Gastrocnemius medialis (tissue), 4 donors: ENCODE data around the gene RAD23B. TPM values are rescaled to one million over a fixed set of nuclear protein-coding genes. Genes with fewer than 3 reads are reported as not detected.

Experiments
- ATAC-seq, 2 donors: fragments of 150-250 bp; one replicate each; pipeline ENCODE4 v1.9.1; 2016
- DNase-seq, 2 donors: peaks; one replicate each; pipeline ENCODE4 v3.0.0-alpha.2; 2019
- H3K27ac ChIP-seq, 4 donors: fragments of 200-600 bp; sonication (generic); 1 replicate in 1 of 4; 2 replicates in 3 of 4; pipeline ENCODE4 v1.5.1; 2016 to 2018; ENCODE audit warnings: mild to moderate bottlenecking in 2 of 4, moderate library complexity in 1 of 4
- H3K27me3 ChIP-seq, 3 donors: fragments of 200-600 bp; sonication (generic) in 2 of 3; 1 replicate in 1 of 3; 2 replicates in 2 of 3; pipeline versions ENCODE4 v1.5.1 to v1.6.0; 2016 to 2019; ENCODE audit warnings: mild to moderate bottlenecking in 1 of 3, moderate library complexity in 1 of 3
- H3K36me3 ChIP-seq, 2 donors: fragments of 200-600 bp; sonication (generic) in 1 of 2; one replicate each; pipeline ENCODE4 v1.5.1; 2017 to 2018
- H3K4me1 ChIP-seq, 2 donors: fragments of 200-600 bp; sonication (generic) in 1 of 2; one replicate each; pipeline ENCODE4 v1.5.1; 2016 to 2017; ENCODE audit warnings: mild to moderate bottlenecking in 2 of 2
- H3K4me3 ChIP-seq, 4 donors: fragments of 200-600 bp; sonication (generic) in 3 of 4; 1 replicate in 1 of 4; 2 replicates in 3 of 4; pipeline ENCODE4 v1.5.1; 2016 to 2019; ENCODE audit warnings: mild to moderate bottlenecking in 2 of 4
- H3K9me3 ChIP-seq, 3 donors: fragments of 200-600 bp; sonication (generic) in 2 of 3; 1 replicate in 1 of 3; 2 replicates in 2 of 3; pipeline ENCODE4 v1.5.1; 2016 to 2019
- POLR2A ChIP-seq, 2 donors: fragments of 450-650 bp; IDR thresholded peaks; one replicate each; pipeline ENCODE4 v1.6.1; 2017; ENCODE audit warnings: antibody characterized with exemption in 2 of 2, mild to moderate bottlenecking in 2 of 2, moderate library complexity in 2 of 2
- in situ Hi-C, 4 donors: fragments of 200-750 bp; cut with MboI; loops; one replicate each; pipeline versions ENCODE4 v1.15.0 to v1.8.0; 2017; ENCODE audit warnings: low sequenced_read_pairs in 4 of 4
- intact Hi-C: fragments of 100-400 bp; cut with DNase I; formaldehyde crosslinking; loops from one replicate; pipeline ENCODE4 v1.15.1; 2023; ENCODE audit warnings: low total_unique reads
- total RNA-seq, 4 donors: library from RNA; depleted of rRNA; stranded (reverse); fragments of >200 nt; gene quantifications; one replicate each; pipeline versions ENCODE4 v1.1.0 to v1.2.3, GENCODE V29; 2016
- TF ChIP-seq, protein P1 (sequence below), 5 experiments: fragments of 450-650 bp in 3 of 5; fragments of 200-600 bp in 2 of 5; sonication (generic) in 2 of 5; IDR thresholded peaks in 4 of 5; conservative IDR thresholded peaks in 1 of 5; 1 replicate in 4 of 5; 2 replicates in 1 of 5; pipeline ENCODE4 v1.5.1; 2016 to 2019; ENCODE audit warnings: antibody characterized with exemption in 5 of 5, mild to moderate bottlenecking in 3 of 5, moderate library complexity in 3 of 5

The RAD23B gene
- total RNA-seq, 4 donors from 2014 or later = 163 to 249 (median 188) TPM

- Histone ChIP-seq H3K4me1 (peaks cover 28 to 34% of the 10 kb centered on the region in 2 donors), H3K9me3 (no peaks in the 10 kb centered on the region), H3K4me3 (no peak overlapping the region), H3K27ac (no peak overlapping the region), H3K36me3 (peaks cover 0 to 8% of the 10 kb centered on the region in 2 donors), H3K27me3 (no peaks in the 10 kb centered on the region)
- intact Hi-C loops (loop anchor here (1.0 to 10.0 kb wide), 3 partner anchors 100 to 204 kb away; no protein-coding TSS in a partner anchor), in situ Hi-C loops (loop anchor here in 2 of 4 donors (10.0 to 25.0 kb wide), 2 partner anchors 104 to 106 kb away; no protein-coding TSS in a partner anchor)
- peak; percentile 21 to 61 for ATAC-seq
- TF ChIP-seq POLR2A (IDR thresholded peaks at IDR 0.05) = no peak
- TF ChIP-seq, protein P1, sequence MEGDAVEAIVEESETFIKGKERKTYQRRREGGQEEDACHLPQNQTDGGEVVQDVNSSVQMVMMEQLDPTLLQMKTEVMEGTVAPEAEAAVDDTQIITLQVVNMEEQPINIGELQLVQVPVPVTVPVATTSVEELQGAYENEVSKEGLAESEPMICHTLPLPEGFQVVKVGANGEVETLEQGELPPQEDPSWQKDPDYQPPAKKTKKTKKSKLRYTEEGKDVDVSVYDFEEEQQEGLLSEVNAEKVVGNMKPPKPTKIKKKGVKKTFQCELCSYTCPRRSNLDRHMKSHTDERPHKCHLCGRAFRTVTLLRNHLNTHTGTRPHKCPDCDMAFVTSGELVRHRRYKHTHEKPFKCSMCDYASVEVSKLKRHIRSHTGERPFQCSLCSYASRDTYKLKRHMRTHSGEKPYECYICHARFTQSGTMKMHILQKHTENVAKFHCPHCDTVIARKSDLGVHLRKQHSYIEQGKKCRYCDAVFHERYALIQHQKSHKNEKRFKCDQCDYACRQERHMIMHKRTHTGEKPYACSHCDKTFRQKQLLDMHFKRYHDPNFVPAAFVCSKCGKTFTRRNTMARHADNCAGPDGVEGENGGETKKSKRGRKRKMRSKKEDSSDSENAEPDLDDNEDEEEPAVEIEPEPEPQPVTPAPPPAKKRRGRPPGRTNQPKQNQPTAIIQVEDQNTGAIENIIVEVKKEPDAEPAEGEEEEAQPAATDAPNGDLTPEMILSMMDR (IDR thresholded peaks at IDR 0.05 in 4 of 5, conservative IDR thresholded peaks at IDR 0.05 in 1 of 5) = peak; percentile 71 to 95 (median 90)
- peak; percentile 53 to 72 for DNase-seq
Measured at GRCh38 chr9:107340920-107341632, 58.0 kb downstream of the RAD23B start.

DNA sequence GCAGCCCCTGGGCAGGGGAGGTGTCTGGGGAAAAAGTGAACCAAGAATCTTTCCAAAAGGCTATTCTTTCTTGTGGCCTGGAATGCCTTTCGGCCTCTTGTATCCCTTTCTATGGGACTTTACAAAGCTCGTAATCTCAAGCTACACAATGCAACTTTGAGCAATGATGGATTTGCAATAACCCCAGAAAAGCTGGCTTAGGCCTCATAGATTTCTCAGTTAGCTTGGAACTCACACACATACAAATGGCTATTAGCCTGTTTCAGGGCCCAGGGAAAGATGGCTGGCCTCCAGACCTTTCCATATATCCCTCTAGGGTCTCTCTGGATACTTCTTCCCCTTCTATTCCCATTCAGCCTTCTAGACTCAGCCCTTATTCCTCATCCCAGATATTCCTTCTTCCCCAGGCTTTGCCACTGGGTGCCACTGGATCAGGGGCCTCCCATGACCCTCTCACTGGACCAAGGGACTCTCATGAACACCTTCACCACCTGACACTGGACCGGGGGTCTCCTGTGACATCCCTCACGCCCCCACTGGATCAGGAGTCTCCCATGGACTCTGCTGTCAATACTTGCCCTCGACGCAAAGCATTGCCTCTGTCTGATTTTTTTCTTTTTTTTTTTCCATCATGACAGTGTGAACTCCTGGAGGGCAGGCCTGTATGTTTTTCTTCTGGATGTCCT lies 59.5 kb downstream of the RAD23B start:
- no peak for DNase-seq
- H3K27ac ChIP-seq = no peak overlapping the region
- no peak overlapping the region for H3K4me3 ChIP-seq
- intact Hi-C loops (loop anchor here (2.0 to 10.0 kb wide), 3 partner anchors 60 to 205 kb away; partner anchors contain the start of gene RAD23B), in situ Hi-C loops (loop anchor here in 2 of 4 donors (10.0 to 25.0 kb wide), 2 partner anchors 105 to 108 kb away; no protein-coding TSS in a partner anchor)
- no peaks in the 10 kb centered on the region for H3K27me3 ChIP-seq
- TF ChIP-seq, protein P1 (IDR thresholded peaks at IDR 0.05 in 4 of 5, conservative IDR thresholded peaks at IDR 0.05 in 1 of 5) = no peak
- no peak for TF ChIP-seq POLR2A (IDR thresholded peaks at IDR 0.05)
- peaks cover 0 to 8% of the 10 kb centered on the region in 2 donors for H3K36me3 ChIP-seq
- ATAC-seq = no peak
- no peaks in the 10 kb centered on the region for H3K9me3 ChIP-seq
- H3K4me1 ChIP-seq = peaks cover 15 to 20% of the 10 kb centered on the region in 2 donors

DNA sequence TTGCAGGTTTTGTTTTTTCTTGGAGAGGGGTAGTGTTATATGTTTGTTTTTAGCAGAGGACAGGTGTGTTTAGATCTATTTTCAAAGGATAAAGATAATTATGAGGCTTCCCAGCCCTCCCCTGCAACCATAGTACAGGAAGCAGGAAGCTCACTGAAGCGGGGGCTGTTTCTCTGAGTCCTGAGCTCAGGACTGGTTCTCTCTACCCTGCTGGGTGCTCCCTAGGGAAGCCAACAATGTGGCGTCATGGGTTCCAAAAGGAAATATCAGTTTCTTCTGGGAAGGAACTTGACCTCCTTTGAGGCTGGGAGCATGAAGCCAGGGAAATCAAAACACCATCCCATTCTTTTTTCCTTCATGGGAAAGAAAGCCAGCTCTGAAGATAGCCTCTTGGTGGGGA lies 62.2 kb downstream of the RAD23B start:
- Histone ChIP-seq H3K4me1 (peaks cover 9 to 10% of the 10 kb centered on the region in 2 donors), H3K36me3 (no peaks in the 10 kb centered on the region), H3K9me3 (no peaks in the 10 kb centered on the region), H3K27ac (no peak overlapping the region), H3K27me3 (no peaks in the 10 kb centered on the region), H3K4me3 (no peak overlapping the region)
- DNase-seq (no peak), ATAC-seq (no peak)
- TF ChIP-seq POLR2A (IDR thresholded peaks at IDR 0.05) = no peak
- TF ChIP-seq, protein P1 (IDR thresholded peaks at IDR 0.05 in 4 of 5, conservative IDR thresholded peaks at IDR 0.05 in 1 of 5) = no peak
- intact Hi-C loops (loop anchor here (10.0 kb wide), 1 partner anchor 171 kb away; no protein-coding TSS in a partner anchor), in situ Hi-C loops (loop anchor here in 2 of 4 donors (10.0 to 25.0 kb wide), 2 partner anchors 108 to 111 kb away; no protein-coding TSS in a partner anchor)

- ATAC-seq (no peak), DNase-seq (no peak)
- Histone ChIP-seq H3K9me3 (no peaks in the 10 kb centered on the region), H3K4me3 (no peak overlapping the region), H3K27ac (no peak overlapping the region), H3K36me3 (no peaks in the 10 kb centered on the region), H3K4me1 (peaks cover 9 to 10% of the 10 kb centered on the region in 2 donors), H3K27me3 (peaks cover 0 to 7% (median 0%) of the 10 kb centered on the region in 3 donors)
- in situ Hi-C loops = loop anchor here in 2 of 4 donors (10.0 to 25.0 kb wide), 2 partner anchors 112 to 114 kb away; no protein-coding TSS in a partner anchor
- TF ChIP-seq, protein P1 (IDR thresholded peaks at IDR 0.05 in 4 of 5, conservative IDR thresholded peaks at IDR 0.05 in 1 of 5) = no peak
- TF ChIP-seq POLR2A (IDR thresholded peaks at IDR 0.05) = no peak
- intact Hi-C loops = loop anchor here (10.0 kb wide), 1 partner anchor 174 kb away; no protein-coding TSS in a partner anchor
Measured at GRCh38 chr9:107348836-107349235, 65.8 kb downstream of the RAD23B start.
